Stomach (tissue), 4 donors: ENCODE data around the gene RAB3GAP1.

Experiments
- EP300 ChIP-seq: sonication (generic); formaldehyde crosslinking; IDR thresholded peaks from one replicate; pipeline ENCODE4 v1.6.1; 2017; ENCODE audit warnings: antibody characterized with exemption
- POLR2A ChIP-seq, 4 donors: fragments of 450-650 bp; IDR thresholded peaks; one replicate each; pipeline ENCODE4 v1.6.1; 2016; ENCODE audit warnings: antibody characterized with exemption in 4 of 4, control low read depth in 2 of 4, mild to moderate bottlenecking in 1 of 4, moderate library complexity in 1 of 4
- POLR2AphosphoS5 ChIP-seq, 3 donors: sonication (generic); formaldehyde crosslinking; IDR thresholded peaks; one replicate each; pipeline ENCODE4 v1.6.1; 2016; ENCODE audit warnings: antibody characterized with exemption in 3 of 3
- TF ChIP-seq, protein P1 (sequence below), 7 experiments: fragments of 450-650 bp in 4 of 7; fragments of 200-600 bp in 3 of 7; sonication (generic) in 3 of 7; IDR thresholded peaks; one replicate each; pipeline ENCODE4 v1.5.1; 2016 to 2019; ENCODE audit warnings: antibody characterized with exemption in 7 of 7, control low read depth in 2 of 7, mild to moderate bottlenecking in 1 of 7

DNA sequence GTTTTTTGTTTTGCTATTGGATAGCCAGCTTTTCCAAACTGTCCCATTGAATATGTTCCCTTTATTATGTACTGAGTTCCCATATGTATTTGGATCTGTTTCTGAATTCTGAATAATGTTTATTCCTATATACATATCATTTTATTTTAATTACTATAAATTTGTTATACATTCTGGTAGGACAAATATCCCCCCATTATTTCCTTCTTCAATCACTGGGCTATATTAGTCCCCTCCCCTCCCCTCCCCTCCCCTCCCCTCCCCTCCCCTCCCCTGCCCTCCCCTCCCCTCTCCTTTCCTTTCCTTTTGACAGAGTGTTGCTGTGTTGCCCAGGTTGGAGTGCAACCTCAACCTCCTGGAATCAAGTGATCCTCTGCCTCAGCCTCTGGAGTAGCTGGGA lies 26.3 kb downstream of the RAB3GAP1 start:
- TF ChIP-seq, protein P1, sequence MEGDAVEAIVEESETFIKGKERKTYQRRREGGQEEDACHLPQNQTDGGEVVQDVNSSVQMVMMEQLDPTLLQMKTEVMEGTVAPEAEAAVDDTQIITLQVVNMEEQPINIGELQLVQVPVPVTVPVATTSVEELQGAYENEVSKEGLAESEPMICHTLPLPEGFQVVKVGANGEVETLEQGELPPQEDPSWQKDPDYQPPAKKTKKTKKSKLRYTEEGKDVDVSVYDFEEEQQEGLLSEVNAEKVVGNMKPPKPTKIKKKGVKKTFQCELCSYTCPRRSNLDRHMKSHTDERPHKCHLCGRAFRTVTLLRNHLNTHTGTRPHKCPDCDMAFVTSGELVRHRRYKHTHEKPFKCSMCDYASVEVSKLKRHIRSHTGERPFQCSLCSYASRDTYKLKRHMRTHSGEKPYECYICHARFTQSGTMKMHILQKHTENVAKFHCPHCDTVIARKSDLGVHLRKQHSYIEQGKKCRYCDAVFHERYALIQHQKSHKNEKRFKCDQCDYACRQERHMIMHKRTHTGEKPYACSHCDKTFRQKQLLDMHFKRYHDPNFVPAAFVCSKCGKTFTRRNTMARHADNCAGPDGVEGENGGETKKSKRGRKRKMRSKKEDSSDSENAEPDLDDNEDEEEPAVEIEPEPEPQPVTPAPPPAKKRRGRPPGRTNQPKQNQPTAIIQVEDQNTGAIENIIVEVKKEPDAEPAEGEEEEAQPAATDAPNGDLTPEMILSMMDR (IDR thresholded peaks at IDR 0.05) = no peak
- TF ChIP-seq POLR2AphosphoS5 (IDR thresholded peaks at IDR 0.05) (no peak), POLR2A (IDR thresholded peaks at IDR 0.05) (no peak), EP300 (no peak)
